KMS-11 (cell line): ENCODE data around the gene IL20.

Source experiments
- H2AFZ ChIP-seq: fragments of 200-600 bp; sonication (generic); 2 replicates; pipeline ENCODE4 v1.6.1; 2016; ENCODE audit warnings: antibody characterized with exemption, mixed run types, low read depth
- H3K27ac ChIP-seq: fragments of 200-600 bp; sonication (generic); 2 replicates; pipeline ENCODE4 v1.6.1; 2016; ENCODE audit warnings: mild to moderate bottlenecking, mixed run types
- H3K27me3 ChIP-seq: fragments of 200-600 bp; sonication (generic); 2 replicates; pipeline ENCODE4 v1.6.1; 2017; ENCODE audit warnings: mild to moderate bottlenecking, low read depth, mixed run types, moderate library complexity; ENCODE audit not compliant: insufficient read depth
- H3K36me3 ChIP-seq: fragments of 200-600 bp; sonication (generic); 2 replicates; pipeline ENCODE4 v1.6.1; 2017; ENCODE audit warnings: mild to moderate bottlenecking, mixed run types; ENCODE audit not compliant: insufficient read depth
- H3K4me1 ChIP-seq: fragments of 200-600 bp; sonication (generic); 2 replicates; pipeline ENCODE4 v1.6.1; 2016; ENCODE audit warnings: mild to moderate bottlenecking, low read depth, mixed run types; ENCODE audit not compliant: poor library complexity, severe bottlenecking
- H3K4me2 ChIP-seq: fragments of 200-600 bp; sonication (generic); 2 replicates; pipeline ENCODE4 v1.7.0; 2016; ENCODE audit warnings: mild to moderate bottlenecking, mixed run types
- H3K4me3 ChIP-seq: fragments of 200-600 bp; sonication (generic); IDR thresholded peaks from 2 replicates; pipeline ENCODE4 v1.6.1; 2017; ENCODE audit warnings: low read depth, low read length, mixed read lengths; ENCODE audit not compliant: insufficient read depth
- H3K79me2 ChIP-seq: fragments of 200-600 bp; sonication (generic); 2 replicates; pipeline ENCODE4 v1.6.1; 2016; ENCODE audit warnings: low read depth, mixed run types; ENCODE audit not compliant: insufficient read depth
- H3K9ac ChIP-seq: fragments of 200-600 bp; sonication (generic); 2 replicates; pipeline ENCODE4 v1.6.1; 2016; ENCODE audit warnings: mild to moderate bottlenecking, mixed run types
- H4K20me1 ChIP-seq: fragments of 200-600 bp; sonication (generic); 2 replicates; pipeline ENCODE4 v1.6.1; 2016; ENCODE audit warnings: mild to moderate bottlenecking, mixed run types; ENCODE audit not compliant: insufficient read depth
- TF ChIP-seq, protein P1 (sequence below): fragments of 200-600 bp; sonication (generic); conservative IDR thresholded peaks from 2 replicates; pipeline ENCODE4 v1.6.1; 2017; ENCODE audit warnings: low read depth, mild to moderate bottlenecking, antibody characterized with exemption, low read length, moderate library complexity, mixed read lengths

The IL20 gene

DNA sequence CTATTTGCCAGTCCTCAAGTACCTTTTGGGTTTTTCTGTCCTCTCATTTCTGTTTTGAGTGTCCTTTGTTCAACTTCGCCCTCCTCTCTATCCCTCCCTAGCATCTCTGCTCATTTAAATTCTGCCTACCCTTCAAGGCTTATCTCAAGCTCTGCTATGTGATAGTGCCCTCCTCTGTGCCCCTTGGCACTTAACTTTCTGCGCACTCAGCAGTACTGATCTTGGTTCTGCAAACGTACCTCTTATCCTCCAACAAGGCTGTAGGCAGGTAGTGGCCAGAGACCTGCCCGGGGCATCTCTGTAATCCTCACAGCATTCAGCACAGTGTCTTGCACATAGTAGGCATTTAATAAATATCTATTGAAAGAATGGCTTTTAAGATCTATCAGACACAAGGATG, 5.3 kb upstream of the IL20 start:
- Histone ChIP-seq H4K20me1 (no peaks in the 10 kb centered on the region), H3K79me2 (no peaks in the 10 kb centered on the region), H3K4me3 (no peak overlapping the region), H3K36me3 (no peaks in the 10 kb centered on the region), H2AFZ (no peak overlapping the region), H3K27me3 (no peaks in the 10 kb centered on the region), H3K9ac (no peak overlapping the region), H3K4me2 (no peak overlapping the region), H3K27ac (no peak overlapping the region), H3K4me1 (no peaks in the 10 kb centered on the region)
- TF ChIP-seq, protein P1, sequence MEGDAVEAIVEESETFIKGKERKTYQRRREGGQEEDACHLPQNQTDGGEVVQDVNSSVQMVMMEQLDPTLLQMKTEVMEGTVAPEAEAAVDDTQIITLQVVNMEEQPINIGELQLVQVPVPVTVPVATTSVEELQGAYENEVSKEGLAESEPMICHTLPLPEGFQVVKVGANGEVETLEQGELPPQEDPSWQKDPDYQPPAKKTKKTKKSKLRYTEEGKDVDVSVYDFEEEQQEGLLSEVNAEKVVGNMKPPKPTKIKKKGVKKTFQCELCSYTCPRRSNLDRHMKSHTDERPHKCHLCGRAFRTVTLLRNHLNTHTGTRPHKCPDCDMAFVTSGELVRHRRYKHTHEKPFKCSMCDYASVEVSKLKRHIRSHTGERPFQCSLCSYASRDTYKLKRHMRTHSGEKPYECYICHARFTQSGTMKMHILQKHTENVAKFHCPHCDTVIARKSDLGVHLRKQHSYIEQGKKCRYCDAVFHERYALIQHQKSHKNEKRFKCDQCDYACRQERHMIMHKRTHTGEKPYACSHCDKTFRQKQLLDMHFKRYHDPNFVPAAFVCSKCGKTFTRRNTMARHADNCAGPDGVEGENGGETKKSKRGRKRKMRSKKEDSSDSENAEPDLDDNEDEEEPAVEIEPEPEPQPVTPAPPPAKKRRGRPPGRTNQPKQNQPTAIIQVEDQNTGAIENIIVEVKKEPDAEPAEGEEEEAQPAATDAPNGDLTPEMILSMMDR, result no peak

DNA sequence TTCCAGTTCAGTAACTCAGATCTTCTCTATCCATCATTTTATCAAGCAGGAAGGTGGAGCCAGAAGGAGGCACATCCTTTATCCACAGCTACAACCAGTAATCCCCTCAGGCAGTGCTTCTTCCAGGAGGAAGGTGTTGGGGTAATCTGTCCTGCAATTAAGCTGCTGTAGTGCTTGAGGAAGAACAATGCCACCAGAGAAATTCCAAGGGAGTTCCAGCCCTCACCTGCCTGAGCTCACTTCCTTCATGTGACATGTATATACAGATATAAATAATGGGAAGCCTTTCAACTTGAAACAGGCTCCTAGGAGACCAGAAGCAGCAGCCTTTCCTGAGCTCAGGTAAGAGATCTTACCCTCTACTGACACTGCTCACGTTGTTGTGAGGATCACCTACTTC, 2.2 kb upstream of the IL20 start:
- Histone ChIP-seq H3K79me2 (no peaks in the 10 kb centered on the region), H3K4me1 (no peaks in the 10 kb centered on the region), H3K4me2 (no peak overlapping the region), H3K27me3 (no peaks in the 10 kb centered on the region), H3K27ac (no peak overlapping the region), H3K4me3 (no peak overlapping the region), H3K36me3 (no peaks in the 10 kb centered on the region), H2AFZ (no peak overlapping the region), H4K20me1 (no peaks in the 10 kb centered on the region), H3K9ac (no peak overlapping the region)
- TF ChIP-seq, protein P1, result no peak

DNA sequence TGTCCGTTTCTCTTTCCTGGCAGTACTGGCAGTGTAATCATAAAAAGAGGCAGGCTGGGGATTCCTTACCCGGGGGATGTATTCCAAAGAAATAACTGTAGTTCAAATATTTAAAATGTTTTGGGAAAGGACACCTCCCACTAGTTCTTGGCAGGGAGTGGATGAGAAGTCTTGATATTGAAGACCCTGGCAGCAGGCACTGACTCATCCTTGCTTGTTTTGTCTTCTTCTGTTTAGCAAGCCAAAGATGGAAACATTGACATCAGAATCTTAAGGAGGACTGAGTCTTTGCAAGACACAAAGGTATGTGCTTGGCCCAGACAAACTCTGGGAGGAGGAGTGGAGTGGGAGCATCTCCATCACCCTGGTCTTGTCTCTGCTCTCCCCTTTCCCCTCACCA, 639 bp downstream of the IL20 start:
- Histone ChIP-seq H3K79me2 (no peaks in the 10 kb centered on the region), H4K20me1 (no peaks in the 10 kb centered on the region), H3K27me3 (no peaks in the 10 kb centered on the region), H2AFZ (no peak overlapping the region), H3K4me3 (no peak overlapping the region), H3K36me3 (no peaks in the 10 kb centered on the region), H3K27ac (no peak overlapping the region), H3K9ac (no peak overlapping the region), H3K4me1 (no peaks in the 10 kb centered on the region), H3K4me2 (no peak overlapping the region)
- TF ChIP-seq, protein P1, result no peak

DNA sequence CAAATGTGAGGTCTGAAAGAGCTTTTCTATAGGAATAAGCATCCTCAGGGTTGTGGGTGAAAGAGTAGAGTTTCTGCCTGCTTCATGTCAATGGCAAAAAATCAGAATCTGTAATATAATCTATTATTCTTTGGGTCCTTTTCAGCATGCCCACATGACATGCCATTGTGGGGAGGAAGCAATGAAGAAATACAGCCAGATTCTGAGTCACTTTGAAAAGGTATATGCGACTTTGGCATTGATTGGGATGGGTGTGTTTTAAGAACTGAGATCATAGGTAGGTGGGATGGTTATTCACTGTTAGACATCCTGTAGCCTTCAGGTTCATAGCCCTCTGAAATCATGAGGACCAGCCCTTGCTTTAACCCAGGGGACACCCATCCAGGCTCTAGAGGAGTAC, 1.8 kb downstream of the IL20 start:
- no peak overlapping the region for H2AFZ ChIP-seq
- no peak overlapping the region for H3K9ac ChIP-seq
- TF ChIP-seq, protein P1, result no peak
- peaks cover 9% of the 10 kb centered on the region for H3K4me1 ChIP-seq
- H3K27ac ChIP-seq, result no peak overlapping the region
- no peaks in the 10 kb centered on the region for H4K20me1 ChIP-seq
- no peaks in the 10 kb centered on the region for H3K79me2 ChIP-seq
- no peak overlapping the region for H3K4me3 ChIP-seq
- H3K36me3 ChIP-seq, result no peaks in the 10 kb centered on the region
- H3K27me3 ChIP-seq, result no peaks in the 10 kb centered on the region
- H3K4me2 ChIP-seq, result no peak overlapping the region

DNA sequence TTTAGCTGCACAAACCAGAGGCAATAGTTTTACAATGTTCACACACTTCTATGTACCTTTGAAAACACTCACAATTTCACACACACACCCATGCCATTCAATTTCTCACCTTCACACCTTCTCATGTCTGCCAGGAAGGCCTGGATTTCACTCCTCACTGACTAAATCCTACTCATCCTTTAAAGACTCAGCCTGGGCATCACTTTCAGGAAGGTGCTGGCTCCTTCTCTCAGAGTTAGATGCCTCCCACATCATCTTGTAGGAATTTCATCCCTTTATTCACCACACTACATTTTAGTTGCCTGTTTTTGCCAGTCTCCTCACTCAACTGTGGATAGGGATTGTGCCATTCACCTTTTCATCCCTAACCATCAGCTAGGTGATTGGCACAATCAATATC, 2.3 kb downstream of the IL20 start:
- Histone ChIP-seq H3K27ac (no peak overlapping the region), H3K79me2 (no peaks in the 10 kb centered on the region)

More for the DNA sequence above, 2.3 kb downstream of the IL20 start:
- Histone ChIP-seq H3K27me3 (no peaks in the 10 kb centered on the region), H3K4me2 (no peak overlapping the region), H3K4me1 (peaks cover 13% of the 10 kb centered on the region), H3K36me3 (no peaks in the 10 kb centered on the region), H4K20me1 (no peaks in the 10 kb centered on the region), H2AFZ (no peak overlapping the region), H3K9ac (no peak overlapping the region), H3K4me3 (no peak overlapping the region)
- TF ChIP-seq, protein P1, result no peak
